Activated naive CD4-positive, alpha-beta T cell treated with anti-CD3 and anti-CD28 coated beads, Interleukin-2, amount 50 U/mL, for 16 hours (primary cell): ENCODE measurements around the gene GCNA.

Experiments used
- DNase-seq: peaks from one replicate; pipeline ENCODE4 v3.0.0-alpha.2; 2020

GCNA gene, protein sequence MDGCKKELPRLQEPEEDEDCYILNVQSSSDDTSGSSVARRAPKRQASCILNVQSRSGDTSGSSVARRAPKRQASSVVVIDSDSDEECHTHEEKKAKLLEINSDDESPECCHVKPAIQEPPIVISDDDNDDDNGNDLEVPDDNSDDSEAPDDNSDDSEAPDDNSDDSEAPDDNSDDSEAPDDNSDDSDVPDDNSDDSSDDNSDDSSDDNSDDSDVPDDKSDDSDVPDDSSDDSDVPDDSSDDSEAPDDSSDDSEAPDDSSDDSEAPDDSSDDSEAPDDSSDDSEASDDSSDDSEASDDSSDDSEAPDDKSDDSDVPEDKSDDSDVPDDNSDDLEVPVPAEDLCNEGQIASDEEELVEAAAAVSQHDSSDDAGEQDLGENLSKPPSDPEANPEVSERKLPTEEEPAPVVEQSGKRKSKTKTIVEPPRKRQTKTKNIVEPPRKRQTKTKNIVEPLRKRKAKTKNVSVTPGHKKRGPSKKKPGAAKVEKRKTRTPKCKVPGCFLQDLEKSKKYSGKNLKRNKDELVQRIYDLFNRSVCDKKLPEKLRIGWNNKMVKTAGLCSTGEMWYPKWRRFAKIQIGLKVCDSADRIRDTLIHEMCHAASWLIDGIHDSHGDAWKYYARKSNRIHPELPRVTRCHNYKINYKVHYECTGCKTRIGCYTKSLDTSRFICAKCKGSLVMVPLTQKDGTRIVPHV

DNA sequence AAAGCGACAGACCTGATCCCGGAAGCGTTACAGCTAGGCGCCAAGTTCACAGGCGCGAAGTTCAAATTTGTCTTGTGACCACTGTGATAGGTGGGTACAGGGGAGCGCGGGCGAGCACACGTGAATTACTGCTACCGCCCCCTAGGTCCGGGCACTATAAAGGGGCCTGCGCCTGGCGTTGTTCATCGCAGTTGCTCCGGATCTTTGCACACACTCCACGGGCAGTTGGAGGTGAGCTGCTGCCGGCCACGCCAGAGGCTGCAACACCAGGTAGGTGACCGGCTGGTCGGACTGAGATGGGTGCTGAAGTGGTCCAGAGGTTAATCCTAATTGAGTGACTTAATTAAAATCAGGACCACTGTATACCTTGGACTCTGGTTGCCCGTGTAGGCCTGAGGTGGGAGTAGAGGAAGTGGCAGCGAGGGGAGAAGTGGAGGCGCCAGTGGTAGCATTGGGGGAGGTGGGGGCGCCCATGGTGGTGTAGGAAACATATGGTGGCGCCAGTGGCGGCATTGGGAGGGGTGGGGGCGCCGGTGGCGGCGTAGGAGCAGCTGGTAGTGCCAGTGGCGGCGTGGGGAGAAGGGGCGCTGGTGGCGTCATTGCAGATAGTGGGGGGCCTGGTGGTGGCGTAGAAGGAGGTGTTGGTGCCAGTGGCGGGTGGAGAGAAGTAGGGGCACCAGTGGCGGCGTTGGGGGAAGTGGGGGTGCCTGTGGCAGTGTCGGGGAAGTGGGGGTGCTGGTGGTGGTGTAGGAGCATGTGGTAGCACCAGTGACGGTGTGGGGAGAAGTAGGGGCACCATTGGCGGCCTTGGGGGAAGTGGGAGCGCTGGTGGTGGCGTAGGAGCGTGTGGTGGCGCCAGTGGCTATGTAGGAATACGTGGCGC is at the start of gene GCNA:
GCNA (plus strand) TSS at position 185 of the 883 bp plus-strand sequence. CDS start 2,385 bp downstream, outside the sequence.
- DNase-seq, result no peak

DNA sequence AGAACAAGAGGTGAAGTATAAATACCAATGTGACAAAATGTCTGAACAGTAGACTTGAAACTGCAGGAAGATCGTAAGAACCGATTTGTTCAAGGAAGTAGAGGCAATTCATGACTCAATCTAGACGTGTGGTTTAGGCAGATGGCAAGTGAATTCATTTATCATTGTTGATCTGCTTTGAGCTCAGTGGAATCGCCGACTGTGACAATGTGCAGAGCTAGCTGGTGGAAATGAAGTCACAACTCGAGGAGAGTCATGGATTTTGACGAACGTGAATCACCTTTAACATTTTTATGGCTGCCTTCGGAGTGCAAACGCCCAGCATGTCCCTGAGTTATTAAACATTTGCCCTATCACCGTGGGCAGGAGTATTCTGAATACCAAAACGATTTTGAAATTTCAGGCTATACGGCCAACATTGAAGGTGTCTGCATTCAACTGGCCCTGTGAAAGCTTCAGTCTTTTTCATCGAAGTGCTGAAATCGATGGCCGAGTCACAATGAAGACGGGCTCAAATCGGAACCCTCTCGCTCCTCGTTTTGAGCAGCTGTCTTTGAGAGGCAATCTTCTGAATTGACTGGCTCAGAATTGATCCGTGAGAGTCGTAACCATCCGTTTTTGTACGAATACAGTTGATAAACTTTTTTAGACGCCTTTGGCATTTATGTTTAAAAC is 46.0 kb upstream of the GCNA start:
- DNase-seq, result peak; percentile 59

DNA sequence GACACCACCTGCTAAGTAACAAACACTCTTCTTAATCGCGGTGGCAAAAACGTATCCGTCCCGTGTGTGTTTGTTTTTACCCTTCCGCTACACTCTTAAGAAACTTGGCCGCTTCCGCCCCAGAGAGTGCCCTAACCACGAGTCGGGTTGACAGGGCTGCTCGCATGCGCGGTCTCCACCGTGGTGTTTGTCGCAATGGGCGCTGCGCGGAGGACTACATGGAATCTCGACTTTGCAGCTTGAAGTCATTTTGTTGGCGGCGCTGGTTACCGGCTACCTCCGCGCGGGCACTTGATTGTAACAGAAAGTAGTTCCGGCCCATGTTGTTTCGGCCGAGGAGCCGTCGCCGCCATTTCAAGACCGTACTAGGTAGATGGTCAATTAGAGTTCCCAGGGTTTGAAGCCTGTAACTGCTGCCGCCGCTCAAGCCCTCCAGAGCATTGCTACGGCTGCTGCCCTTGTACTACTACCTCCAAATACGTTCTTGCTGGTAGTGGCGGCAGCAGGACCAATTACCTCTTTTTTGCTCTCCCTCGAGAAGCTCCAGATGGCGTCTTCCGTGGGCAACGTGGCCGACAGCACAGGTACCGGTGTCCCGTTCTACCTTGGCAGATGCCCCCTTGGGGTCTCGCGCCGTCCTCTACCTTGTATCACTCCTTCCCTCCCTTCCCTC is 45.3 kb upstream of the GCNA start, which contains the start of gene OGT:
OGT (plus strand) TSS at position 352 of the 673 bp plus-strand sequence; CDS start at position 548, 196 bp downstream.
- peak; percentile 92 for DNase-seq

DNA sequence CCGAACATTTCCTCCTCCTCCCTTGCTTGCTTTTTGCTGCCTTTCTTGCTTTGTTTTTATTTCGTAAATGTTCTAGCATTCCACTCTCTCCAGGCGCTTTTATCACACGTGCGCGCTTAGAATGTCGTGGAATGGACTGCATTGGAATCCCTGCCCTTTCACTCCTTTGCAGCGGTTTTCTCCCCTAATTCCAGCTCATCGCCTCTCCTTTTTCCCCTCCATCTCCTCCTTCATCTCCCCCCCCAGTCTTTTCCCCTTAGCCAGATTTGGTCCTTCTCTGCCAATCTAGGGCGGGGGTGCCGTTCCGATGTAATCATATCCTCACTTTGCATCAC is 44.8 kb upstream of the GCNA start:
- DNase-seq, result no peak

DNA sequence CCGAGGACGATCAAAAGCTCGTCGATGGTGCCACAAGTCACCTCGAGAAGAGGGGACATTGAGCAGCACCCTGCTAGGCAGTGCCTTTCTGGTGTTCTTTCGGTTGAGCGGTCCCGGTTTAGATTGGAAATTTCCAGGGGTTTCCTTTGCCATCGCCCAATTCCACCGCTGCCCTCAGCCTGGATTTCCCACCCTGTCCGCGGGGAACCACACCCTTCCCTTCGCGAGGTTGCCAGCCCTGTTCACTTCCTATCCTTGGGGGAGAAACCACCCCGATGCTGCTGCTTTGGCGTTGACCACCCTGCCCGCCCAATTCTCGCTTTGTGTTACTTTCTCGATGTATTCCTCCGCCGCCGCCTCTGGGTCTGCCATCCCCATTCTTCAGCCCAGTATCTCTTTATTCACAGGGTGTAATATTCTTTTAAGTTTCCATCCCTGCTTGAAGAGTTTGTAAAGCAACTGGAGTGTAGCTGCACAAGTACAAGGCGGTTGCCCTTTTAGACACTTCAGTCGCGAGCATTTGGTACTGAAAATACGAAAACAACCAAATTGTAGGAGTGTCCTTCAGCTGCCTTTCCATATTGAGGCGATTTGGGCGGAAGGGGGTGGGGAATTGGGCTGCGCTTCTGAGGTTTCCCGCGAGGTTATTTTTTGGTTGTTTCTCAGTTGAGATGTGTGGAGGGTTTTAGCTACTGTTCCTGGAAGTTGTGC is 44.2 kb upstream of the GCNA start:
- peak; percentile 55 for DNase-seq

DNA sequence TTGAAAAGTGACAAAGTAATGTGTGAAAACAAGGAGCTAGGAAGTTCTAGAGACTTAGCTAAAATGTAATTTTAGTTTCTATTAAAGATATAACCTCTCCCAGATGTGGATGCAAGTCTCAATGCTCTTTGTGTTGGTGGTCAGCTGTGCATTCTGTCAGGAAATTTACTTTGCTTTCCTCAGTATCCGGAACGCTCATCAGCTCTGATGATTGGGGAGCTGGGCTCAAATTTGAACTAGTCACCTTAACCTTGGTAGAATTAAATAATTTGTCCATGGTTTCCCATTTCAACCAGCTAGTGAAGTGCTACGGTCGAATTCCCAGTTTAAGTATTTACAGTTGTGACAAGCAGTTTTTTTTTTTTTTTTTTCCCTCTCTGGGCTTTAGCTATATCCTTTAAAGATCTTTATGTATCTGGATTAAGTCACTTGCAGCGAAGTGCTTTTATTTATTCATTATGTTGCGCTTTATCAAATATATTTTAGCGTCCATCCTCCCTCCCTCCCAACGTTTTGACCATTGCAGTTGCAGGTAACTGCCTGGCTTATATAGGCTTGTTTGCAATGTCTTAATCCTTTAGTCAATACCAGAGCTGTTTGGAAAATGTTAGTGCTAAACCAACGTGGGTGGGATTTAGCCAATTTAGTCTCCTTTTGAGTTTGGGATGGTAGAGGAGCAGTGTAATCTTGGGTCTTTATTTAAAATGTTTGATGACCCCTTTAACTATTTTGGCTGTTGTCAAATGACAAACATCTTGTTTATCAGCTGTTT is 43.3 kb upstream of the GCNA start:
- no peak for DNase-seq

DNA sequence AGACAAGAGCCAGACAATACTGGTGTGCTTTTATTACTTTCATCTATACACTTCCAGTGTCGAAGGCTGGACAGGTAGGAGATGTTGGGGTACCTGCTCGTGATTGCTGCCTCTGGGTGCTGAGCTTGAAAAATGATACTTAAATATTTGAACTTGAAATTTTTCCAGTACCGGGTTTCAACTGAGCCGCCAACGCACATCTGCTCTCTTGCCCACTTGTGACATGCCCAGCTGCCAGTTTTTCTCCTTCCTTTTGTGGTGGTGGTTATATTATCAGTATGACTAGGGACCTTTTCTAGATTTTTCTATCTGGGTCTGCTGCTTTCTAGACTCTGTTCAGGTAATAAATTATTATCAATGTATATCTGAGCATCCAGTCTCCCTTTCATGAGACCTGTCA is 42.0 kb upstream of the GCNA start:
- peak; percentile 44 for DNase-seq

DNA sequence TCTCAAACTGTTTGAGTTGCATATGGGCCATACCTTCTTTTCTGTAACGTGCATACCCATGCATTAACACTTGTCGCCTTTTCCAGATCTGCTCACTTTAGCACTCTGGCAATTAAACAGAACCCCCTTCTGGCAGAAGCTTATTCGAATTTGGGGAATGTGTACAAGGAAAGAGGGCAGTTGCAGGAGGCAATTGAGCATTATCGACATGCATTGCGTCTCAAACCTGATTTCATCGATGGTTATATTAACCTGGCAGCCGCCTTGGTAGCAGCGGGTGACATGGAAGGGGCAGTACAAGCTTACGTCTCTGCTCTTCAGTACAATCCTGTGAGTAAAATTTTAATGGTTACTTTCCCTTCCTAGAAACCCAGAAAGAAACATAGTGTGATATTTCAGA is 40.5 kb upstream of the GCNA start:
- no peak for DNase-seq

DNA sequence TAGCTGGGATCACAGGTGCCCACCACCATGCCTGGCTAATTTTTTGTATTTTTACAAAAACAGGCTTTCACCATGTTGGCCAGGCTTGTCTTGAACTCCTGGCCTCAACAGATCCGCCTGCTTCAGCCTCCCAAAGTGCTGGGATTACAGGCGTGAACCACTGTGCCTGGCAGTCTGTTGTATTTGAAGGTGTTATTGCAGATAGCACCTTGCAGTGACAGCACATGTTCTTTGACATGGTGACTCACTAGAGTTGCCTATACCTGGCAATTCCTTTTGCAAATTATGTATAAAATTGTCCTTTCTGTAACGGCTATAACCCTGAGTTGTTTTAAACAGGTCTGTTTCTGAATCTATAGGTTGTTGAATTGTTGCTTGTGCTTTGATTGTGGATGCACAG is 37.4 kb upstream of the GCNA start:
- no peak for DNase-seq

DNA sequence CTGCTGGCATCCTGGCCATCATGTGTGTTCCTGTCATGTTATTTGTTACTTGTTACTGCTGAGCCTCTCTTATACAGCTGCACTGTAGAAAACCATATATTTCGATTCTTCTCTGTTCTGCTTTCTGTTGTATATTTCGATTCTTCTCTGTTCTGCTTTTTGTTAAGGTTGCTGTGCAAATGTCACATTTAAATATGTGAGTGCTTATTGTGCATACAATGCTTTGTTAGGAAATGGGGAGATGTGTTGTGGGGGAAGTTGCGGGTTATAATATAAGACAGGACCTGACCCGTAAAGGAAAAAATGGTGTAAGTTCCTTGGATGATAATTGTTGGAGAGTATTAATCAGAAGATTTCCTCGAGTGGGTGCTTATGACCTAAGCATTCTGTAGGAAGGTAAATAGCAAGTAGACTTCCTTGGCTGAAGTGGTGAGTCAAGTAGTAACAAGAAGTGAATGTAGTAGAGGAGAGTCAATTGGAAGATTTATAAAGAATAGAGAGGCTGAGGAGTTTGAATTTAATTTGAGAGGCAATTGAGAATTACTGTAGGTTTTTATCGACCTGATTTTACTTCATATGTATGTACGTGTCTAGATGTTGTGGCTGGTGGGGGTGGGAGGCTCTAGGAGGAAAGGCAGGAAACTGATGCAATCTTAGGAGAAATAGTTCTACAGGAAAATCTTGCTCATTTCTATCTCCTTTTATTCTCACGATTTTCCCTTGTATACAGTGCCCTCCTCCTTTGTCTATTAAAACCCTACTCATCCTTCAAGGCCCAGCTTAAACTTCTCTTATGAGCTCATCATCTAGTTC is 36.8 kb upstream of the GCNA start:
- DNase-seq, result peak; percentile 22

DNA sequence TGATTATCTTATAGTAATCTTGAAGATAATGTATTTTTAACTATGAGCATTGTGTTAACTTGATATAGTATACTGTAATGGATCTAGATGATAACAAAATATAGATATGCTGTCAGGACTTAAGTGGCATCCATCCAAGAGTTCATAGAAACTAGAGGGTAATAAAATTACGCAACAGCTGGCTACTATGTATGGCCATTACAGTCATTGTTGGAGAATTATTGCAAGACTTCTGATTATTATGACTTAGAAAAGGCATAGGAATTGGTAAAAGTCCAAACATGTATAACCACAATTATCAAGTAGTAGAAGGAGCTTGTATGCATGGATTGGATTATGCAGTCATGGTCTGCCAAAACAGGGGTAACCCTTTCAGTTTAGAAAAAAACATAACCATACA is 35.8 kb upstream of the GCNA start:
- DNase-seq, result no peak

DNA sequence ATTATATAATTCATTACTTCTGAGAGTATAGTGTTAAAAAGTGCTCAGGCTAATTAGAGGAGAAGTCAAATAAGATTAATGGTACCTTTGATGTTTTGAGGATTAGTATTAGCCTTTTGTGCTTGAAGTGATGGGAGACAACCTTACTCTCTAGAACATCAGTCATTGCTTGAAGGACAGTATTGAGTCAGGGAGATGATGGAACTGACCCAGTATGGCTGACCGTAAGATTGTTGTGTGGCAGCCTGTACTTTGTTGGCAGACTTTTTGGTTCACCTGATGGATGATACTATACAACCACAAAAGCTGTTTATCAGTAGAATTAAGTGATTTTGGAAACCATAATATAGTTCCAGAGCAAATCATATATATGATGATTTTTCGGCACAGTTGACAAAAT is 35.4 kb upstream of the GCNA start:
- DNase-seq, result no peak

DNA sequence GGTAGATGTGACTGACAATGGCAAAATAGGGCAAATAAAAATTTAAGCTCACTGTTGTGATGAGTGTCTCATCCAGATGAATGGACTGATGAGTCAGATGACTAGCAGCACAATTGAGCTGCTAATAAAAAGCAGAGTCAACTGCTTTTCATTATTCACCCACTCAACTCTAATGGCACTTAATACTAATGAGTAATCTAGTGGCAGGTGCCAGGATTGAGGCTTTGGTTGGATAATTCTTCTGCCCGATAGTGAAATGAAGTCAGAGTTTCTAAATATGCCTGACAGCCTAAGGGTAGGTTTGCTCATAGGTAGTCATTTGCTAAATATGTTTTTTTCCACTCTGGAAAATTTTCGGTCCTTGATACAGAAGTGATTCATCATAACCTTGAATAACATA is 34.9 kb upstream of the GCNA start:
- no peak for DNase-seq

DNA sequence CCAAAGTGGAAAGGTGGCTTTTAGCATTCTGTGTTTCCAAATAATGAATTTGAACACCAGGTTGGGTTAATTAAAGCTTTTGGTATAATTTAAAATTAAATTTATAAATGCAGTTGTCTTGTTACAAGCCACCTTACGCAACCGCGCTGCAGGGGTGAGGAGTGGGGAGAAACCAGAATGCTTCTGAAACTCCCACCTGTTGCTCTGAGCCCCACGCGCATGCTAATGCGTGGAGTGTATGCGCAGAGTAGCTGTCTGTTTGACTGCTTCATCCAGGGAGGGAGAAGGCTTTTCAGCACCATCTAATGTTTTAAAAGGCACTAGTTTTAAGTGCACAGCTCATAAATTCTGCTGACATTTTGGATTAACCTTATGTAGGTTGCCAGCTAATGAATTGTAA is 32.9 kb upstream of the GCNA start:
- DNase-seq, result peak; percentile 21

DNA sequence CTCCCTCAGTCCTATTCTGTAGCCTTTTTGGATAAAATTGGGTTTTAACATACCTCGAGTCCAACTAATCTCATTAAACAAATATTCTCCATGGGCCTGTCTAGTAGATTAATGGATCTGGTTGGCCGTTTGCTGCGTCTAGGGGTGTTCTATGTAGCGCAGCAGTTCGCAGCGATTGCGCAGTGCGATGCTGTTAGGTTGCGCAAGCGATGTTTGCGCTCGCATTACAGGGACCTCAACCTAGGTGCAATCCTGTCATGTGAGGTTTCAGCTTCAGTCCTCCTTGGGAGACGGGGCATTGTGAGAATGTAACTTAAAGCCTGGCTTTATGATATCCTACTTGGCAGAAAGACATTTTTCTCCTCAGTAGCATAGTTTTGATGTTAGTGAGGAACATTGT is 31.4 kb upstream of the GCNA start:
- DNase-seq, result no peak

DNA sequence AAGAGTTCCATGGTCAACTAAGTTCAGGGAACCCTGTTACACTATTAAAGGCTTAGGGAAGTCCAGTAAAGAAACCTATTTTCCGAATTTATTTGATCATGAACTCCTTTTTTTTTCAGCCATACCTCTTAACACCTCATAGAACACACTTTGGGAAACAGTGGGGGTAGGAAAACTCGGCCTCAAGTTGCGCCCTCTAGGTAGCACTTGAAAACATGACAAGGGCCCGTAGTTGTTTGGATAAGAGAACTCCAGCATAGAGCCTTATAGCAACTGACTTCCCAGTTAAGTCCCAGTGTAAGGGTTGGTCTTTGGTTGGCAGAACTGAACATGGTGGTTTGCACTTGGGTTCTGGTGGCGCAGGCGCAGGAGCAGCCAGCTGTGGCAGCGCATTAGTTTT is 30.9 kb upstream of the GCNA start:
- no peak for DNase-seq

DNA sequence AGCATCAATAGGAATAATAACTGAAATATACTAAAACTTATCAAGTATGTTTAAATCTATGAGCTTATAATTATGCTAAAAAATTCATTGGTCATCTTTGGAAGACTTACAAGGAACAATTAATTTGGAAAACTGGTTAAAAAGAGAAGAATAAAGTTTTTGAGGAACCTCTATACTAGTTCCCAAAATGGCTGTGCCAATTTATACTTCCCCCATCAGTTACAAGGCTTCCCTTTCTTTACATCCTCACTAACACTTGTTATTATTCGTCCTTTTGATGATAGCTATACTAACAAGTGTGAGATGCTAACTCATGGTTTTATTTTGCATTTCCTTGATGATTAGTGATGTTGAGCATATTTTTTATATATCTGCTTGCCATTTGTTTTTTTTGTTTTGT is 28.3 kb upstream of the GCNA start:
- no peak for DNase-seq

DNA sequence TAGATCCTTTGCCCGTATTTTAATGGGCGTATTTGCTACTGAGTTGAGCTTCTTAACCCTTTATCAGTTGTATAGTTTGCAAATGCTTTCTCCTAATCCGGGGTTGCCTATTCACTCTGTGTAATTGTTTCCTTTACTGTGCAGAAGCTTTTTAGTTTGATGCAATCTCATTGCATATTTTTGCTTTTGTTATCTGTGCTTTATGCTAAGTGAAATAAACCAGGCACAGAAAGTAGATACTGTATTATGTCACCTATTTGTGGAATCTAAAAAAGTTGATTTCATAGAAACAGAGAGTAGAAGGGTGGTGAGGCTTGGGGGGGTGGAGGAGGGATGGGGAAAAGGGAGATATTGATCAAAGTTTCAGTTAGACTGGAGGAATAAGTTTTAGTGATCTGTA is 27.7 kb upstream of the GCNA start:
- no peak for DNase-seq

DNA sequence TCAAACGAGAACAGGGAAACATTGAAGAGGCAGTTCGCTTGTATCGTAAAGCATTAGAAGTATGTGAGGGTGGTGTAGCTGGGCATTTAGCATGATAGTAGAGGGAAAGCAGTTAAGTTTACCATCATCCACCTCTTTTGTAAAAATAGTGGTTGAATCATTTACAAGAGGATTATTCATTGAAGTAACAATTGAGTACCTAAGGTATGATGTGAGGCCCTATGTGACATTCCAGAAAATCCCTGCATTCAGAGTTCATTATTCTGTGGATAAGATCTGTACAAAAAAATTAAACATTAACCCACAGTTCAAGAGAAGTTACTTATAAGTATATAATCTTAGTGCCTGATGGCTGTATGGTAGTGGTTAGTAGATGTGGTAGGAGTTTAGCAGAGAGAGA is 22.2 kb upstream of the GCNA start:
- DNase-seq, result no peak

DNA sequence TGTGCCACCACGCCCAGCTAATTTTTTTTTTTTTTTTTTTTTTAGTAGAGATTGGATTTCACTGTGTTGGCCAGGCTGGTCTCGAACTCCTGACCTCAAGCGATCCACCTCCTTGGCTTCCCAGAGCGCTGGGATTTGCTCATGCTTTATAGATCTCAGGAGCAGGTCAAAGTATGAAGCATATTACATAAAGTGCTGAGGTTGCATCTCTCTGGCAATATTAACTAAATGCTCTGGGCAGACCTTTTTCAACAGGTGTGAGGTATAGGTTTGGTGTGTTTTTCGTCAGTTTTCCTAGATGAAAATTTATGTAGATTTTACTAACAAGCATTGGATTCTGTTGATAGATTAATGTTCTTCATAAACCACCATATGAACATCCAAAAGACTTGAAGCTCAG is 19.3 kb upstream of the GCNA start:
- no peak for DNase-seq
